ENCODE results near the gene TXK. TPM values are rescaled to one million over a fixed set of nuclear protein-coding genes. Genes with fewer than 3 reads are reported as not detected.

The TXK gene
- total RNA-seq, 1 experiment from 2014 or later = 1.7 TPM

GRCh38 chr4:48109413-48110263 lies 24.4 kb downstream of the TXK start:
- no peak overlapping the region for H3K27ac Mint-ChIP-seq (ENCODE audit: unreplicated experiment)
- Histone ChIP-seq H3K27me3 (replicated peaks; ENCODE audit: control insufficient read depth, insufficient read depth, low read length) (no peaks in the 10 kb centered on the region), H3K4me3 (ENCODE audit: low read depth, low read length) (no peak overlapping the region), H3K36me3 (ENCODE audit: control insufficient read depth, insufficient read depth, low read length) (no peaks in the 10 kb centered on the region), H3K9me3 (no peaks in the 10 kb centered on the region), H3K4me1 (no peaks in the 10 kb centered on the region)
- BruUV-seq (replicated peaks) = no TSS peak
- no peaks in the 10 kb centered on the region for H3K27me3 Mint-ChIP-seq (ENCODE audit: insufficient read depth, unreplicated experiment)
- DNase-seq = peak in 1 of 2 experiments; percentile 66
- TF ChIP-seq CTCF (IDR thresholded peaks at IDR 0.05; ENCODE audit: insufficient read depth in 1 of 2, low read depth in 1 of 2, low read length in 1 of 2, severe bottlenecking in 1 of 2, unreplicated experiment in 1 of 2) = peak; percentile 63 to 76
- POLR2A ChIA-PET = interaction anchor here (0.6 kb wide), 1 partner anchor 128 kb away, joined by 4 read pairs; no protein-coding TSS in a partner anchor
- H3K4me3 Mint-ChIP-seq (ENCODE audit: unreplicated experiment) = no peak overlapping the region
- peaks cover 7% of the 10 kb centered on the region for H3K4me1 Mint-ChIP-seq (ENCODE audit: low read depth, unreplicated experiment)
- no peaks in the 10 kb centered on the region for H3K9me3 Mint-ChIP-seq (ENCODE audit: unreplicated experiment)
- intact Hi-C loops (cut with micrococcal nuclease; ENCODE audit: unreplicated experiment) = loop anchor here (2.0 kb wide), 1 partner anchor 183 kb away; no protein-coding TSS in a partner anchor
- CTCF ChIA-PET = interaction anchor here (1.1 kb wide), 1 partner anchor 183 kb away, joined by 3 read pairs; no protein-coding TSS in a partner anchor
- H3K36me3 Mint-ChIP-seq (ENCODE audit: insufficient read depth, unreplicated experiment) = no peaks in the 10 kb centered on the region

- POLR2A ChIA-PET = no interaction called here
- Histone ChIP-seq H3K36me3 (ENCODE audit: control insufficient read depth, insufficient read depth, low read length) (no peaks in the 10 kb centered on the region), H3K27me3 (replicated peaks; ENCODE audit: control insufficient read depth, insufficient read depth, low read length) (no peaks in the 10 kb centered on the region), H3K4me3 (ENCODE audit: low read depth, low read length) (no peak overlapping the region), H3K9me3 (no peaks in the 10 kb centered on the region), H3K4me1 (no peaks in the 10 kb centered on the region)
- no peak for TF ChIP-seq CTCF (IDR thresholded peaks at IDR 0.05; ENCODE audit: insufficient read depth in 1 of 2, low read depth in 1 of 2, low read length in 1 of 2, severe bottlenecking in 1 of 2, unreplicated experiment in 1 of 2)
- H3K27ac Mint-ChIP-seq (ENCODE audit: unreplicated experiment) = no peak overlapping the region
- H3K4me3 Mint-ChIP-seq (ENCODE audit: unreplicated experiment) = no peak overlapping the region
- no peak for DNase-seq
- H3K9me3 Mint-ChIP-seq (ENCODE audit: unreplicated experiment) = no peaks in the 10 kb centered on the region
- H3K4me1 Mint-ChIP-seq (ENCODE audit: low read depth, unreplicated experiment) = no peaks in the 10 kb centered on the region
- intact Hi-C loops (cut with micrococcal nuclease; ENCODE audit: unreplicated experiment) = loop anchor here (2.0 kb wide), 1 partner anchor 182 kb away; no protein-coding TSS in a partner anchor
- H3K27me3 Mint-ChIP-seq (ENCODE audit: insufficient read depth, unreplicated experiment) = no peaks in the 10 kb centered on the region
- CTCF ChIA-PET = interaction anchor here (0.7 to 1.1 kb wide), 2 partner anchors 182 to 274 kb away, joined by 3 read pairs; no protein-coding TSS in a partner anchor
- no TSS peak for BruUV-seq (replicated peaks)
- H3K36me3 Mint-ChIP-seq (ENCODE audit: insufficient read depth, unreplicated experiment) = no peaks in the 10 kb centered on the region
Observed at GRCh38 chr4:48108309-48109073, 25.6 kb downstream of the TXK start.

- no peak for TF ChIP-seq CTCF (IDR thresholded peaks at IDR 0.05; ENCODE audit: insufficient read depth in 1 of 2, low read depth in 1 of 2, low read length in 1 of 2, severe bottlenecking in 1 of 2, unreplicated experiment in 1 of 2)
- Mint-ChIP-seq H3K27me3 (ENCODE audit: insufficient read depth, unreplicated experiment) (no peaks in the 10 kb centered on the region), H3K4me3 (ENCODE audit: unreplicated experiment) (no peak overlapping the region), H3K27ac (ENCODE audit: unreplicated experiment) (no peak overlapping the region), H3K36me3 (ENCODE audit: insufficient read depth, unreplicated experiment) (no peaks in the 10 kb centered on the region), H3K9me3 (ENCODE audit: unreplicated experiment) (no peaks in the 10 kb centered on the region), H3K4me1 (ENCODE audit: low read depth, unreplicated experiment) (no peaks in the 10 kb centered on the region)
- intact Hi-C loops (cut with micrococcal nuclease; ENCODE audit: unreplicated experiment) = no loop called here
- Histone ChIP-seq H3K27me3 (replicated peaks; ENCODE audit: control insufficient read depth, insufficient read depth, low read length) (no peaks in the 10 kb centered on the region), H3K4me1 (no peaks in the 10 kb centered on the region), H3K36me3 (ENCODE audit: control insufficient read depth, insufficient read depth, low read length) (no peaks in the 10 kb centered on the region), H3K4me3 (ENCODE audit: low read depth, low read length) (no peak overlapping the region), H3K9me3 (no peaks in the 10 kb centered on the region)
- POLR2A ChIA-PET = no interaction called here
- CTCF ChIA-PET = no interaction called here
- no peak for DNase-seq
- no TSS peak for BruUV-seq (replicated peaks)
Observed at GRCh38 chr4:48105230-48105629, 28.8 kb downstream of the TXK start.
